Measurements from ENCODE around the gene SYPL1. TPM values are rescaled to one million over a fixed set of nuclear protein-coding genes. Genes with fewer than 3 reads are reported as not detected.
A peak's percentile ranks its signal among the peaks of the same experiment; 100 is the strongest.

The SYPL1 gene
- total RNA-seq, 2 donors from 2014 or later: 68.5 to 89.1 TPM

DNA sequence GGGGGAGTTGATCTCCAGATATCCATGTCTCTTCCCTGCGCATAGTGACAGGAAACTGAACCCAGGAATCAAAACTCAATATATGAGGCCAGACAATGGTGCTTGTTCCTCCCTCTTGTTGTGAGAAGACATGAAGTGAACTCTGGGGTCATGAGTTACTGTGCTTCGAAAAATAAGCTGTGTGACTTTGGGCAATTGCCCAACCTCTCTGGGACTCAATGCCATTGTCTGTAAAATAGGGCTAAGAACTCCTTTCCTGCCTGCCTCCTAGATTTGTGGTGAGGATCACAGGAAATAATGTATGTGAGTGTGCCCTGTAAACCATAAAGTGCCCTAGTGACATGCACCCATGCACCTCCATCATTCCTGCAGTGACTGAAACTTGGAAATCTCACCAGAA is 48.4 kb downstream of the SYPL1 start:
- no peak for TF ChIP-seq CTCF (IDR thresholded peaks at IDR 0.05)
- no peaks in the 10 kb centered on the region for H3K27me3 ChIP-seq
- peak; percentile 46 for DNase-seq (ENCODE audit: low spot score)
- no peak overlapping the region for H3K4me3 ChIP-seq
- H3K9me3 ChIP-seq: no peaks in the 10 kb centered on the region
- H3K4me1 ChIP-seq: peaks cover 0 to 26% of the 10 kb centered on the region in 2 donors
- H3K36me3 ChIP-seq: no peaks in the 10 kb centered on the region
- H3K27ac ChIP-seq: no peak overlapping the region

DNA sequence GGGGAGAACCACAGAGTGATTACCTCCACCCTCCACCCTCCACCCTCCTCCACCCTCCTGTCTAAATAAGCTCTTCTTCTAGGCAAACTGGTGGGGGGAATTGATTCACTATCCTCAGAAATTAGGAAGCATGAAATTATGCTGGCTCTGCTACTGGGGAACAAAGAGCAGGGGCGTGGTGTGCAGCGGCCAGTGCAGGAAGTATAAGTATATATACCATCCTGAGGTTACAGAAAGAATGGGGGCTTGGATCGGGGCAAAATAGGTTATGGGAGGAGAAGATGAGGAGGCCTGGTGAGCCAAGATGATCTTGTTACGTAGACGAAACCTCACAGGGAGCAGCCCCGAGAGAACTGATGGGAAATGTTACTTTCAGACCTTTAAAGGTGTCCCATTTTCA is 49.1 kb downstream of the SYPL1 start:
- peak; percentile 18 for DNase-seq (ENCODE audit: low spot score)
- Histone ChIP-seq H3K27me3 (no peaks in the 10 kb centered on the region), H3K4me1 (peaks cover 0 to 23% of the 10 kb centered on the region in 2 donors), H3K27ac (no peak overlapping the region), H3K36me3 (no peaks in the 10 kb centered on the region), H3K9me3 (no peaks in the 10 kb centered on the region), H3K4me3 (no peak overlapping the region)
- TF ChIP-seq CTCF (IDR thresholded peaks at IDR 0.05): no peak

DNA sequence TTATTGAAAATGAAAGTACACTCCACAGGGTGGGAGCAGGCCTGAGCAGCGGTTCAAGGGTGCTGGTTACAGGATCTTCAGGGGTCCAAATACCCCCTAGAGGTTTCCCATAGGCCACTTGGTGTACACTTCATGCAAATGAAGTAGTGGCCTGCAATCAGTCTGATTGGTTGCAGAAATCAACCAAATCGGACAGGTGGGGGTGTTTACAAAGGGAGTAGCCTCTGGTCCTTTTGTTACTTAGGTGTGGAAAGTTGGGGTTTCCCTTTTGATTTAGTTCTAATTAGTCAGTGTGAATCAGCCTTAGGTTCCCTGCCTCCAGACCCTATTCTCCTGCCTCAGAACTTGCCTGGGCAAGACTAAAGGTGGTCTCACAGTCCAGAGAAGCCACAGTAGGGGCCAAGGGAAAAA is 49.6 kb downstream of the SYPL1 start:
- no peaks in the 10 kb centered on the region for H3K9me3 ChIP-seq
- H3K36me3 ChIP-seq: no peaks in the 10 kb centered on the region
- H3K27ac ChIP-seq: no peak overlapping the region
- DNase-seq (ENCODE audit: low spot score): no peak
- no peak for TF ChIP-seq CTCF (IDR thresholded peaks at IDR 0.05)
- H3K4me3 ChIP-seq: no peak overlapping the region
- no peaks in the 10 kb centered on the region for H3K27me3 ChIP-seq
- H3K4me1 ChIP-seq: peaks cover 0 to 23% of the 10 kb centered on the region in 2 donors

GRCh38 chr7:106062006-106062405 is 50.1 kb downstream of the SYPL1 start:
- TF ChIP-seq CTCF (IDR thresholded peaks at IDR 0.05): no peak
- DNase-seq (ENCODE audit: low spot score): no peak
- no peaks in the 10 kb centered on the region for H3K9me3 ChIP-seq
- no peaks in the 10 kb centered on the region for H3K27me3 ChIP-seq
- peaks cover 0 to 27% of the 10 kb centered on the region in 2 donors for H3K4me1 ChIP-seq
- no peaks in the 10 kb centered on the region for H3K36me3 ChIP-seq
- no peak overlapping the region for H3K4me3 ChIP-seq
- no peak overlapping the region for H3K27ac ChIP-seq

GRCh38 chr7:106061301-106061979 is 50.7 kb downstream of the SYPL1 start:
- Histone ChIP-seq H3K9me3 (no peaks in the 10 kb centered on the region), H3K27me3 (no peaks in the 10 kb centered on the region), H3K4me3 (no peak overlapping the region), H3K27ac (no peak overlapping the region), H3K36me3 (no peaks in the 10 kb centered on the region), H3K4me1 (peaks cover 0 to 27% of the 10 kb centered on the region in 2 donors)
- DNase-seq (ENCODE audit: low spot score): peak; percentile 38
- no peak for TF ChIP-seq CTCF (IDR thresholded peaks at IDR 0.05)

- H3K4me1 ChIP-seq: peaks cover 0 to 20% of the 10 kb centered on the region in 2 donors
- no peaks in the 10 kb centered on the region for H3K36me3 ChIP-seq
- no peak for TF ChIP-seq CTCF (IDR thresholded peaks at IDR 0.05)
- no peak for DNase-seq (ENCODE audit: low spot score)
- H3K27ac ChIP-seq: no peak overlapping the region
- H3K4me3 ChIP-seq: no peak overlapping the region
- no peaks in the 10 kb centered on the region for H3K9me3 ChIP-seq
- no peaks in the 10 kb centered on the region for H3K27me3 ChIP-seq
Measured at GRCh38 chr7:106060394-106060920, 51.7 kb downstream of the SYPL1 start.

All from right atrium auricular region (tissue), 2 donors.